Kasumi-1 (cell line): ENCODE data around the gene B3GALT5.
"Not testable (repeated sequence)": the region's sequence is repeated elsewhere in the genome, so short reads cannot be mapped to it uniquely, and the experiment has no call there.

Source experiments
- DNase-seq, 2 experiments: peaks; one replicate each; lab custom pipeline; 2025; lab: John Stamatoyannopoulos, UW

Gene B3GALT5

DNA sequence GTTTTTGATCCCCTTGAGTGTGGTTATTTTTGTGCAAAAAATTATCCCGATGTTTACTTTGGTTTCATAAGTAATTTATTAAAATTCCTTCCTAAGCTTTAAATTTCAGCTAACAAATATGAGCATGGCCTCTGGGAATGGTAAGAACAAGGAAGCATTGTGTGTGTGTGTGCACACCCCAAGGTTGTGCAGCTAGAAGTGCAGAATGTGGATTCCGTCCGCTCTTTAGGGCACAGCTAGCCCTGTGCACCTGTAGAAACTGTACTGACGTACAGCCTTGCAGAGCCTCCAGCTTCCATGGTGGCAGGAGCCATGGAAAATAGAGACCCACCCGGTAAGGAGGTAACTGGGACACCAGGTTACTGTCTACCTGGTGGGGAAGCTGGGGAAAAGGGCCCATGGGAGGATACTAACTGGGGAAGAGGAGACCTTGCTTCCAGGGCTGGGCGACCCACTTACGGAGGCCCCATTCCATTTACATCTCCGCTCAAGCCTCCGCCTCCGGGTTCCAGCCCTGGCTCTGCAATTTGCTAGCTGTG is 54.7 kb downstream of the B3GALT5 start:
- no peak for DNase-seq

DNA sequence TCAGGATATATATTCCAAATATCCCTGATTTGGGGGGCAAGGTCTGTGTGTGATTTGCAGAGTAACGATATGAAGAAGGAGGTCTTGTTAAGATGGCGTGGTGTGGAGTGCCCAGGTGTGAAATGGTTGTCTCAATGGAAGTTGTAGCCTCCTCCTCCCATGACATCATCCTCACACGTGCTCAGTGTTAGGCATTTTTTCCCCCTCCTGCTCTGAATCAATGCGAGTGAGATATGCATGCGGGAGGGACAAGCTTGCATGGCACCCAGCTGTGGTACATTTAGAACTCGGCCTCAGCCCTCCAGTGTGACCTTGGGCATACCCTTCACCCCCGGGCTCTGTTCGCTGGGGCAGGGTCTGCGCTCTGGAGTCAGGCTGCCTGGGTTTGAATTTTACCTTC is 55.6 kb downstream of the B3GALT5 start:
- DNase-seq: no peak

DNA sequence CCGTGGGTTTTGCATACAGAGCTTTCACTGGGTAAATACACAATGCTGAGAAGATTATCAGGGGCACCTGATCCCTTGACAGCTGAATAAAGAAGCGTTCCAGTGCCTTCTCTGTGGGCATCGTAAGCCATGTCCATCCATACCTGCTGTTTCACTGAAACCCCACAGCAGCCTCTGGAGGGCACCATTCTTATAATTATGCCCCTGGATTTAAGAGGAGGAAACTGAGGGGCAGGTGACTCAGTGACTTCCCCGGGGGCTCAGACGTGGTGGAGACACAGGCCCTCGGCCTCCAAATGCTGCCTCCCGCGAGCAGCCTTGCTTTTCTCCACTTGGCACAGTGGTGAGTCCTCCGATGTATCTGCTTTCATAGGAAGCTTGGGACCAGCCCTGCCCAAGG is 56.7 kb downstream of the B3GALT5 start:
- no peak for DNase-seq

DNA sequence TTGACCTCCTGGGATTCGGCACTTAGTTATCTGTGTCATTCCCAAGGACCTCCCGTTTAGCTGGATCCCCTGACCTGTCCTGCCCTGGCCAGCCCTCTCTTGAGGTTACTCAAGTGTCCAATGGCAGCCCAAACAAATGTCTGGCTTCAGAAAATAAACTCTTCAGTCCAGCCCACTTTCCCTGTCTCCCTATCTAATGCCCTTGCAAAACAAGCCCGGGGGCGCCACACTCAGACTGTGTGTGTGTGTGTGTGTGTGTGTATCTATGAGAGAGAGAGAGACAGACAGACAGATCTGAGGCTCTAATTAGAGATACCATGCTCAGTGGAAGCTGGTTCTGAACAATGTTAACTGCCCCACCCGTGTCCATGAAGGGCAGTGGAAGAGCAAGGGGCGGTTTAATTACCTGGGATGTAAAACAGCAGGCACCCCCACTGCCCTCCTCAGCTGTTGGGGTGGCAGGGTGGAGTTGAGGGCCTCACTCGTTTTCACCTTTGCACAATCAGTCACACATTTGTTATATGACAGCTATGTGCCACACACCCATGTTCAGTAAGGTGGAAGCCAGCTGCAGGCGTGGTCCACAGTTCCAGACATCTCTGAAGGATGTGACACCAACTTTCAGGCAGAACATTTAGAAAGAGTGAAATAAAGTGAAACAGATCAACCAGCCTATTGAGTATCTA is 57.4 kb downstream of the B3GALT5 start:
- DNase-seq: no peak

DNA sequence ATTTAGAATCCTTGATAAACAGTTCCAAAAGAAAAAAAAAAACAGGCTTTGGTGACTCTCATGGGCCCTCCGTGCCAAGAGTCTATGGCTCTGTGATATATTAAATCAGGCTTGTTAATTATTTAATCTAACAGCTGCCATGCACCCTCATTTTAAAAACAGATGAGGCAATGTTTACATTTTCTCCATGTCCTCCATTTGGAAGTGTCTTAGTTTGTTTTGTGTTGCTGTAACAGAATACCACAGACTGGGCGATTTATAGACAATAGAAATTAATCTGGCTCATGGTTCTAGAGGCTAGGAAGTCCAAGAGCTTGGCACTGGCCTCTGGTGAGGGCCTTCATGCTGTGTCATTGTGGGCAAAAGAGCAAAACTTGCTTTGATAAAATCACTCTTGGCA is 58.0 kb downstream of the B3GALT5 start:
- no peak for DNase-seq

DNA sequence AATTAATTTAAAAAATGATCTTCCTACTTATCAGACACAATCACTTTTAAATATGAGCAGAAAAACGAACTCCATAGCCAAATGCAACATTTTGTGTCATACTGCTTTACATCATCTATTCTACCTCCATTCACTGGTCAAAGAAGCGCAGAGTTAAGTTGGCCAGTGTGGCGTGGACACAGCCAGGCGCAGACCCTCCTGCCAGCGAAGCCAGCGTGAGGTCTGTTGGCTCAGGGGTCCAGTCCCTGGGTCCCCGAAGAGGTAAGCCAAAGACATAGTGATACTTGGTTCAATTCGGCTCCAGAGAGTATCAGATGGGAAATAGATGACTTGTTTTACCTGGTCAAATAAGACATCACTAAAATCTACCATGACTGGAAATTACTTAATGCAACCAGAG is 59.2 kb downstream of the B3GALT5 start:
- DNase-seq: no peak

DNA sequence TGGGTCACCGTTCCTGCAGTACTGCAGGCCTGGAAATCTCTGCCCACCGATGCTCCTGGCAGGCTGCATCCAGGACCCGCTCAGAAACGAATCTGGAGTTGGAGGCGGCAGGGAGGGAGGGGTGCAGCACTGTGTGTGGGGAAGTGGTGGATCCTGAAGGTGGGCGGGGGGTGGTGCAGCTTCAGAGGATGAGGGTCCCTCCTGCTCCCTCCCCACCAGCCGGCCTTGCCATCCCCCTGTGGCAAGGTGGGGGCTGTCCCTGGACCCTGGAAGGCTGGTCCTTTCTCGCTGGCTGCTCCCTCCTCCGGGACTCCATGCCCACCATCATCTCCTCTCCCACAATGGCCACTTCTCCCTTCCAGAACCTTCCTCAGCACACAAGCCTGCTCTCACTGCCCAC is 60.4 kb downstream of the B3GALT5 start:
- no peak for DNase-seq

DNA sequence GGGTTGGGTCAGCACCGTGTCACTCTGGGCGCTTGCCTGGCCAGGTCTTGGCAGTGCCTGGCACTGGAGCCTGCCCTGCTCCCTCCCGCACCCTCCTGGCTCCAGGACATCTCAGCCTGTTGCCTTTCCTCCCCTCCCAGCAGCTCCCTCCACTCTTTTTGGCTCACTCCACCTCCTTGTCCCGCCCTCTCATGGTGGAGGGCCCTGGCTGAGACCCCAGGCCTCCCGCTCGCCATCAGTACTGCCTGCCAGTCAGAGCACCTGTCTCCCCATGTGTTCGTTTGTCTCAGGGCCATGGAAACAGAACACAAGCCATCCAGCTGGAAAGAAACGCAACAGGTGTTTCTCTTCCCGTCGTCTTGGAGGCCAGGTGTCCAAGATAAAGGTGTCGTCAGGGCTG is 61.0 kb downstream of the B3GALT5 start:
- no peak for DNase-seq

DNA sequence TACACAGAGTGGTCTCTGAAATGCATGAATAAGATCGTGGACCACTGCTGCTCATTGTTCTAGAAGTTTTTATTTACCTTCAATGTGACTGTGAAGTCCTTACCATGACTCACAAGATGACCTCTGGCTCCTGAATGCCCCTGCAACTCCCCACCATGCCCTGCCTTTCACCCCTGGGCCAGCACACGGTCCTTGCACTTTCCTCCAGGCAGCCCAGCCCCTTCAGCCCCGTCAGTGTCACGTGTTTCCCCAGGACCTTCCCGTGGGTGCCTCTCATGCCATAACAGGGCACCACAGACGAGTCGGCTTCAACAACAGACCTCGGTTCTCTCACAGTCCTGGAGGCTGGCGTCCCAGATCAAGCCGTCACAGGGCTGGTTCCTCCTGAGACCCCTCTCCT is 62.1 kb downstream of the B3GALT5 start:
- no peak for DNase-seq

DNA sequence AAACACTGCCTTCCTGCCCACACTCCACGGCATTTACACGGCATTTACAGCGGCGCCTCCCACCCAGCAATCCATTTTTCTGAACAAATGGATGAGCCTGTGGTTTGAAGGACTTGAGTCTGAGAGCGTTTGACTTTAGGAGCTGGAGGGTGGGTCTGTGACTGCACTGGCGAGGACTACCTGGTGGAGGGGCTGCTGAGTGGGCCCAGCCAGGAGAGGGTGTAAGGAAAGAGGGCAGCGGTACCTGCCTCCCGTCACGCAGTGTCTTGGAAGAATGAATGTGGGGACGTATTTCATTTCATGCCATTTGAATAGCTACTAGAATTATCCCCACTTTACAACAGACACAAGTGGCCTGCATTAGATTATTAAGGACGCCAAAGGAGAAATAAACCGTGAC is 62.9 kb downstream of the B3GALT5 start:
- DNase-seq: no peak

DNA sequence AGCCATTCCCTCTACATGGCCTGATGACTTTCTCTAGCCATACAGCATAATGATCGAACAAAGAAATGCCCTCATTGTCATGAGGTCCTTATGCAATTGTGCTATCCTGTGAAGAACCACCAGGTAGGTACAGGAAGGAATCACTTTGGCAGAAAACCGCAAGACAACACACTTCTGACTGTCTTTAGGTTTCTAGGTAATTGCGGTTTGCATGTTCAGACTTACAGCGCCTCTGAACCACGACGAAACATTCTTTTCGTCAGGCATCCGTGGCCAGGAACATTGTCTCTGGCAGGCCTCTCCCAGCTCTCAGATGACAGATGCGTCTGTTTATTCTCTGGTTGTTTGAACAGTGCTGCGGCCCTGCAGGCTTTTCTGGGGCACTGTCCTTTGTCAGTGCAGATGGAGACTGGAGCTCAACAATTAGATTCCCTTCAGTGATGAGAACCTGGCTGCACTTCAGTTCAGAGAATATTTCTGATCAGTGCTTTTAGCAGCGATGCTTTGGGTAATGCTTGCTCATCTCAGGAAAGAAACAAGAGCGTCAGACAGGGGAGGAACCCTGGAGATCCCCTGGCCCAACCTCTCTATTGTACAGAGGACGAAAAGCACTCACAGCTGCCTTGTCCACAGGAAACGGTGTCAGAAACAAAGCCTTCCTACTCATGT is 63.4 kb downstream of the B3GALT5 start:
- DNase-seq: no peak

DNA sequence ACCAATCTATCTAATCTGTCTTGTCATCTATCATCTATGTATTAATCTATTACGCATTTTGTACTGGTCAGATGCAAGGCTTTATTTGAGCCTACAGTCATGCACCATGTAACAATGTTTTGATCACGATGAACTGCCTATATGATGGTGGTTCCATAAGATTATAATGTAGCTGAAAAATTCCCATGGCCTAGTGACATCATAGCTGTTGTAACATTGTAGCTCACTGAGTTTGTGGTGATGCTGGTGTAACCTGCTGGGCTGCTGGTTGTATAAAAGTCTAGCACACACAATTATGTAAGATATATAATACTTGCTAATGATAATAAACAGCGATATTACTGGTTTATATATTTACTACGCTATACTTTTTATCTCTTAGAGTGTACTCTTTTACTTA is 67.5 kb downstream of the B3GALT5 start:
- DNase-seq: no peak

DNA sequence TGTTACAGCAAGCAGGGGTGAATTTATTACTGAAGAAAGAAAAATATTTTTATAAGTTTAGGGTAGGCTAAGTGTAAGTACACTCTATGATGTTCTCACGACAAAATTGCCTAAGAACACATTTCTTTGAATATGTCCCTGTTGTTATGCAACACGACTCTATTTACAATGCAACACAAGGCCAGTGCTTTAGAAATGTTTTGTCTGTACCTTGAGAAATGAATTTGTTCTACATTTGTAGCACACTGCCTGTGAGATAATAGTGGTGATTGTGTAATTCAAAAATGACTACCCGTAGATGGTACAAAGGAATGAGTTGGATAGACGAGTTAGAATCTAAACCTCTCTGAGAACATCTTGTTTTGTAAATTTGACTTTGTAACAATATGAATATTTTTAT is 68.5 kb downstream of the B3GALT5 start:
- DNase-seq: no peak

DNA sequence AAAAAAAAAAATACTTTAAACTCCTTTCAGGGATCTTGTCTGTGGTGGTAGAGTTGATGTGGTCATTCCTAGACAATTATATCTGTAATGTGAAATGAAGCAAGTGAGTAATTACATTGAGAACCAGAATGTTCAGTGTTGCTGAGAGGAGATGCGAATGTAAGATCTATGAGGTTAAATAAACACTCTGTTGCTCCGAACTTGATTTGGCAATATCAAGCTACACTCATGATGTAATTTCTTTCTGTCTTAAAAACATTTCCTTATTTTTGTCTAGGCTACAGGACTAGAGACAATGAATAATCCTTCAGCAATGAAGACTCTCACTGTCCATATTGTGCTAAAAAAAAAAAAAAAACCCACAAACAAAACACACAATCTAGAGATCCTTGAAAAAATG is 69.1 kb downstream of the B3GALT5 start:
- no peak for DNase-seq

DNA sequence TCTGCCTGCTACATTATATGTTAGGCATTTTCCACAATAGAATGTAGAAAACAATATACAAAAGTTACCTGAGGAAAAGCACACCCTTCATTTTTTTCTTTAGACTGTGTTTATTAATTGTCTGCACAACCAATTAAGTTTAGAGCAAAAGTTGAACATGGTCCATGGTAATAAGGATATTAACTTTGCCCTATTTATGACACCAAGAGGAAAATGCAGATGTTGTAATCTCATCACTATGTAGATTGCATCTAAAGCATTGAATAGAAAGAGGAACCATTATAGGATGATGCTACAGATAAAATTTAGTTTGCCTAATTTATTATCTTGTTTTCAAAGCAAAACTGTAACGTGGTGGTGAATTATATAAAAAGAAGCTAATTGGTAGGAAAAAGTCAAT is 72.5 kb downstream of the B3GALT5 start:
- no peak for DNase-seq

DNA sequence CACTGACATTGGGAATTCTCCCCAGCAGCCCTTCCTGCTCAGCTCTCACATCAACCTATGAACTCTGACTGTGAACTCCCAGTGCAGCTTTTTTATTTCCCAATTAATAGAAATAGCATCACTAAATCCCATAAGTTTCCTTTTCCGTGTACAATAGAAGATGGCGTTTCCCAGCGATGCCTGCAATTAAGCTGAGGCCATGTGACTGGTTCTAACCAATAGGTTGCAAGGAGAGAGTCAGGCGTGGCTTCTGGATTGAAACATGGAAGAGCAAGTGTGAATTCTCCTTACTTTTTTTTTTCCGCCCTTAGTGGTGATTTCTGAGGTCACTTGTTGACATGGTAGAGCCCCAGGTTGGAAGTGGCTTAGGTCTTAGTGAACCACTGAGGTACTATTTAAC is 73.3 kb downstream of the B3GALT5 start:
- no peak for DNase-seq

DNA sequence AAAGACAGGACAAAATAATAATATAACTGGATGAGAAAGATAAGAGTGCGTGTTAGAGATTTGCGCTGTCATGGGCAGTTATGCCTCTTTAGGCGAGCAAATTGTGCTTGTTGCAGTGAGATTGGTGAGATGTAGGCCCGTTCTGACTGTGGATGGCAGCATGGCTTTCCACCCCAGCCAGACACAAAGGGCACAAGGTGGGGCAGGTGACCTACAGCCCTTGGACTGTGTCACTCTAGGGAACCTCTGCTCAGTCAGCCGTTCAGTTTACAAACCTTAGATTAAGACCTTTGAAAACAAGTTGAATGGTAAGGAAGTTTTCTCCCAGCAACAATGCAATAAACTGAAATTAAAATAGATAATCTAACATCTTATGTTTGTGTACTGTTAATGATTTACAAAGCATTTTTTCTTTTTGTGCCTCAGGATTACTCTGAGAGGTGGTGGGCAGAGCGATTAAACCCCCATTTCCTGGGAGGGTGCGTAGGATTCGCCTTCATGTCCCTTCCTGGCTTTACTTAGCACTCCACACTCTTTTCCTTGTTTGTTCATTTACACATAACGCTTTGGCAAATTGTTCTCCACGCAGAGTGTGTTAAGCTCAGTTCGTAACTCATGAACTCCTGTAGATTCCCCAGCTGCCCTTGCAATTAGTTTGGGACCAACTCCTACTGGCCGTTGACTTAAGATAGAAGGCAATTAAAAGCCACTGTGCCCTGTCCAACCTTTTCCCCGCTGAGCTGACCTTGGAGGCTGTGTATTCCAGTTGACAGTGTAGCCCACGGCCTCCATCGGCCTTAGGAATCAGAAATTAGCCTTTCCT is 74.1 kb downstream of the B3GALT5 start:
- DNase-seq: no peak

DNA sequence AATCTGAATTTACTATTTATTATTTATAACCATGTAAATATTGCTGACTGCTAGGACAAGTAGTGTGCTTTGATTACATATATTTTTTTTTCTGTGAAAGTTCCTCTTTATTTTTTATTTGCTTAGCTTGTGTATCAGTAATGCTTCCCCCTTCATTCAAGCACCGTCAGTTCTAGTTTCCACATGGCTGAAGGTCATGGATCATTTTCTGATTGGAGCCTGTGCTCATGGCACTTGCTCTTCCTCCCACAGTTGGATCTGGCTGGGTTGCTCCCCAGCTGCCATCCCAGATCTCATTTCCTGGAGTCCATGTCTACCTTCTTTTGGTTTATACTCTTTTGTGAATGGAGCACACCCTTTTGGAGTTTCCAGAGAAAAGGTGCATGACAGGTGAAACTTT is 75.3 kb downstream of the B3GALT5 start:
- DNase-seq: no peak

DNA sequence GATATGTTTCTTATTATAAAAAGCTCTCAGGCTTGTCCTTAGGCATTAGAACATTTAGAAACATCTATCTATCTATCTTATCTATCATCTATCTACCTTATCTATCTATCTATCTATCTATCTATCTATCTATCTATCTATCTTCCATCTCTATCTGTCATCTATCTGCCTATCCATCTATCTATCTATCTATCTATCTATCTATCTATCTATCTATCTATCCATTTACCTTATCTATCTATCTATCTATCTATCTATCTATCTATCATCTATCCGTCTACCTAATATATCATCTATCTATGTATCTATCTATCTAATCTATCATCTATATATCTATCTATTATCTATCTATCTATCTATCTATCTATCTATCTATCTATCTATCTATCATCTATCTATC is 77.1 kb downstream of the B3GALT5 start:
- DNase-seq: not testable (repeated sequence)

DNA sequence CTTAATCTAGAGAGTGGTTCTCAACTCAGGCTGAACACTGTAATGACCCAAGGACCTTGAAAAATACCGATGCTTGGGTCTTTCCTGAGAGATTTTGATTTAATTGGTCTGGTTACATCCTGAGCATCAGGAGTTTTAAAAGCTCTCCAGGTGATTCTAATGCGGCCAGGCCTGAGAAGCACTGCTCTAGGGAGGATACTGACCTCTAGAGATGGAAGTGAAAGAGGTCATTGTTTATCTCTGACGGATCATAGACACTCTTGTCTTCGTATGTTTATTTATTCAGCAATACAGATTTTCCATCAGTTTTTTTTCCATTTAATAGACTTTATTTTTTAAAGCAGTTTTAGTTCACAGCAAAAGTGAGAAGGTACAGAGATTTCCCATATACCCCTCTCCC is 77.7 kb downstream of the B3GALT5 start:
- no peak for DNase-seq

DNA sequence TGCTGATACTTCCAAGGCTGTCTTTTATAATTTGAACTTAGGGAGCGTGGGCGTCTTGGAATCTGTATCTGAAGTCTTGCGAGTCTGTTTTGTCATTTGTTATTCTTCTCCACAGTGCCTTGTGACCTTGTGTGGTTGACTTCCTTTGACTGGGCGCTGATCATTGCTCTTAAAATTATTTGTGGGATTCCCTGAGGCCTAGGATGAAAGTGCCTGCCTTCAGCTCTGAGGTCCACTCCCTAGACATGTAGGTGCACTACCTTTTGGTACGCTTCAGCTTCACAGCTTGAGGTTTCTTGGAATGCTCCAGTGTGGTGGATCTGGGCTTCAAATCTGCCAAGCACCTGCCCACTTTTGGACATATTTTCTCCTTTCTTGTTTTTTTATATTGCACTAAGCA is 82.0 kb downstream of the B3GALT5 start:
- no peak for DNase-seq

DNA sequence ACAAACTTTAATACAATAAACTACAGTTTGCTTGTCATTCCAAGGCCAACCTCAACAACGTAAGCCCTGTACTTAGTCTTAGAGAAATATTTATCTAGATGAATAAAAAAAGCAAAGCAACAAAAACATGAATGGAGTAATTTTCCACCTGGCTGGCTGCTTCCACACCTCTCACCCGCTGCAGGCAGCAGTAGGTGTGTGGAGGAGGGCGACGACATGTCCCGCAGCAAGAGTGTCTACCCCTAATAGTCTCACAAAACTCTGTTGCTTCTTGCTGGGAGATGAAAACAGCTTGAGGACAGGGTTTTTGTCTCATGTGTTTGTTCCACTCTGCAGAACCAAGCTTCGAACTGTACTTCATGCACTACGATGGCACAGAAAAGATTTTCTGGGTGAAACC is 83.5 kb downstream of the B3GALT5 start:
- DNase-seq: no peak

DNA sequence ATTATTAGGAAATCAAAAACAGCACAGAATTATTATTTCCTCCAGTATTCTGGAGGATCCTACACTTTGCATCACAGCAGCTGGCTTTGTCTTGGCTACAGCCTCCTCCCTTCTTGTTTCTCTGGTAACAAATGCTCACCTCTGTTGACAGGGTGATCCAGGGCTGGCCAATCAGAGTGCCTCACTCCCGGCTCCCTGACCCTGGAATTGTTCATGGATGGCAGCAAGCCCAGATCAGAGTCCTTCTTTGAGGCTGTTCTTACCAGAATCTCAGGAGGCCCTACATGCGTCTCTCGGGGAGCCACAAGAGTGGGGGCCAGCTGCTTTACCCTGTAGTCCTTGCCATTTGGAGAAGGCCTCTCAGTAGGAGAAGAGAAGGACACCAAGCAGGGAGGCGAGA is 83.9 kb downstream of the B3GALT5 start:
- no peak for DNase-seq
